ENCODE data around the gene GOLGA6L1. TPM values are rescaled to one million over a fixed set of nuclear protein-coding genes. Genes with fewer than 3 reads are reported as not detected.
A peak's percentile ranks its signal among the peaks of the same experiment; 100 is the strongest.
"Not testable (repeated sequence)": the region's sequence is repeated elsewhere in the genome, so short reads cannot be mapped to it uniquely, and the experiment has no call there.

Gene GOLGA6L1
- total and polyA plus RNA-seq, 3 experiments from 2014 or later = not detected

DNA sequence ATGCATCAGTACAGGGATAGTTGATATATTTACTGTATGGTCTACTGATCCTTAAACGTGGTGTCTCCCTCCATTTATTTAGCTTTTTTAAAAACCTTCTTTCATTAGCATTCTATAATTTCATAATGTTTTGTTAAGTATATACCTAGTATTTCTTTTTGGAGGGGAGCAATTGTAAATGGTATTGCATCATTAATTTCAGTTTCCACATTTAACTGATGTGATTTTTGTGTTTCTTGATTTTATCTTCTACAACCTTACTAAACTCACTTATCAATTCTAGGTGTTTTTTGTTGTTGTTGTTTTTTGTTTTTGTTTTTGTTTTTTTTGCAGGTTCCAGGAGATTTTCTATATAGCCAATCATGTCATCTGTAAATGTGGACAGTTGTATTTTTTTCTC is 18.4 kb downstream of the GOLGA6L1 start:
- H3K9me3 ChIP-seq (ENCODE audit: low read length) = no peaks in the 10 kb centered on the region
- H3K4me3 ChIP-seq (ENCODE audit: low read length) = no peak overlapping the region
- Mint-ChIP-seq H3K36me3 (peaks cover 0 to 1% (median 0%) of the 10 kb centered on the region in 3 donors), H3K27me3 (peaks cover 7 to 15% of the 10 kb centered on the region in 2 donors), H3K9me3 (peaks cover 0 to 2% (median 0%) of the 10 kb centered on the region in 5 donors), H3K4me1 (no peaks in the 10 kb centered on the region), H3K4me3 (no peak overlapping the region), H3K27ac (no peak overlapping the region)
- H3K4me1 ChIP-seq (ENCODE audit: insufficient read depth, low read length) = no peaks in the 10 kb centered on the region
- no peaks in the 10 kb centered on the region for H3K36me3 ChIP-seq (ENCODE audit: insufficient read depth, low read length)
- ChIA-PET CTCF (no interaction called here), POLR2A (no interaction called here)
- no peaks in the 10 kb centered on the region for H3K27me3 ChIP-seq (ENCODE audit: insufficient read depth, low read length, poor library complexity, severe bottlenecking)
- no peak overlapping the region for H3K27ac ChIP-seq (ENCODE audit: low read depth, low read length)
- no peak for DNase-seq

DNA sequence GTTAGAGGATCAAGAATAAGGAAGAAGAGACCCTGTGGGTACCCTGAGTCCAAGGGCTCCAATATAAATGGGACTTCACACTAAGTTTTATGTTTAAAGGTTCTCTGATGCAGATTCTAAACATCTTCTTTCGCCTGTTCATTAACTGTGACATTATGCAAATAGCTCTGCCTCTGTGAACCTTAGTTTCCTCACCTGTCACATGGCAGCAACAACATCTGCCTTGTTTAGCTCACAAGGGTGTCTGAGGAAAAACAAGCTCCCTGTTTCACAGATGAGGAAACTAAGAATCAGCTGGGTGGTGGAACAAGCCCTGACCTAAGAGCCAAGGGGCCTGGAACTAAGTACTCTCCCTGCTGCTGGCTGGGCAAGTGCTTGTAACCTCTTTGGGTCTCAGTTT is 40.8 kb downstream of the GOLGA6L1 start:
- no peak overlapping the region for H3K27ac ChIP-seq (ENCODE audit: low read depth, low read length)
- Mint-ChIP-seq H3K9me3 (no peaks in the 10 kb centered on the region), H3K36me3 (no peaks in the 10 kb centered on the region), H3K4me3 (no peak overlapping the region), H3K27ac (no peak overlapping the region), H3K27me3 (peaks cover under 1 to 3% of the 10 kb centered on the region in 2 donors), H3K4me1 (no peaks in the 10 kb centered on the region)
- DNase-seq = no peak
- H3K36me3 ChIP-seq (ENCODE audit: insufficient read depth, low read length) = no peaks in the 10 kb centered on the region
- H3K27me3 ChIP-seq (ENCODE audit: insufficient read depth, low read length, poor library complexity, severe bottlenecking) = peaks cover 5% of the 10 kb centered on the region
- no peak overlapping the region for H3K4me3 ChIP-seq (ENCODE audit: low read length)
- no peaks in the 10 kb centered on the region for H3K9me3 ChIP-seq (ENCODE audit: low read length)
- H3K4me1 ChIP-seq (ENCODE audit: insufficient read depth, low read length) = no peaks in the 10 kb centered on the region
- CTCF ChIA-PET = no interaction called here
- POLR2A ChIA-PET = no interaction called here

DNA sequence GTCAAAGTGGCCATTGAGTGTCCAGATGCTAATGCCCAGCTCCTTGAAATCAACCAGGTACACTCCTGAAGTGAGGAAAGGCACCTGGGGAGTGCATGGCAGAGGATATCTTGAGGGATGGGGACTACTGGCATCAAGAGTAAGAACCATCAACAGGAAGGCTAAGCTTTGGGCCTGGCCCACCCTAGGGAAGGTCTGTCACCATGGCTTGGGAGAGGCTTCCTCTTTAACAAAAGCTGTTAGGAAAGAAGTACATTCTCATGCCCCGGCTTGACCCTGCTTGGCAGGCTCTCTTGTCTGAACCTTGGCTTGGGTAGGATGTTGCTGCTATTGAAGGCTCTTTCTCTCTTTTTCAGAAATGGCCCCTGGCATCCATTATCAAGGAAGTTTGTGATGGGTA is 53.5 kb downstream of the GOLGA6L1 start:
- ChIA-PET CTCF (no interaction called here), POLR2A (no interaction called here)
- Mint-ChIP-seq H3K27ac (no peak overlapping the region), H3K4me3 (no peak overlapping the region), H3K36me3 (no peaks in the 10 kb centered on the region), H3K4me1 (no peaks in the 10 kb centered on the region), H3K9me3 (peaks cover 0 to 2% (median 0%) of the 10 kb centered on the region in 5 donors), H3K27me3 (no peaks in the 10 kb centered on the region)
- DNase-seq = no peak
- Histone ChIP-seq H3K27ac (ENCODE audit: low read depth, low read length) (no peak overlapping the region), H3K4me1 (ENCODE audit: insufficient read depth, low read length) (no peaks in the 10 kb centered on the region), H3K36me3 (ENCODE audit: insufficient read depth, low read length) (no peaks in the 10 kb centered on the region), H3K9me3 (ENCODE audit: low read length) (no peaks in the 10 kb centered on the region), H3K27me3 (ENCODE audit: insufficient read depth, low read length, poor library complexity, severe bottlenecking) (no peaks in the 10 kb centered on the region), H3K4me3 (ENCODE audit: low read length) (no peak overlapping the region)

DNA sequence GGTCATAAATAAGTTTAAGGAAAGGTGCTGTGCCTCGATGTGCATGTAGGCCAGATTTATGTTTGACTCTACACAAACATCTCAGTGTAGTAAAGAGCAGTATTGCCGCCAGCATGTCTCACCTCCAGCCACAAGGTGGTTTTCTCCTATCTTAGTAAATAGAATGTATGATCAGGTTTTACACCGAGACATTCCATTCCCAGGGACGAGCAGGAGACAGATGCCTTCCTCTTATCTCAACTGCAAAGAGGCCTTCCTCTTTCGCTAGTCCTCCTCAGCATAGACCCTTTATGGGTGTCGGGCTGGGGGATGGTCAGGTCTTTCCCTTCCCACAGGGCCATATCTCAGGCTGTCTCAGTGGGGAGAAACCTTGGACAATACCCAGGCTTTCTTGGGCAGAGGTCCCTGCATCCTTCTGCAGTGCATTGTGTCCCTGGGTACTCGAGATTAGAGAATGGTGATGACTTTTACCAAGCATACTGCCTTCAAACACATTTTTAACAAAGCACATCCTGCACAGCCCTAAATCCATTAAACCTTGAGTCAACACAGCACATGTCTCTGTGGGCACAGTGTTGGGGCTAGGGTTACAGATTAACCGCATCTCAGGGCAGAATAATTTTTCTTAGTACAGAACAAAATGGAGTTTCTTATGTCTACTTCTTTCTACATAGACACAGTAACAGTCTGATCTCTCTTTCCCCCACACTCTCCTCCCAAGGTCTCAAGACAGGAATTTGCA is 54.5 kb downstream of the GOLGA6L1 start:
- H3K4me1 Mint-ChIP-seq; H3K27ac ChIP-seq (ENCODE audit: low read depth, low read length); CTCF ChIA-PET; POLR2A ChIA-PET; H3K4me1 ChIP-seq (ENCODE audit: insufficient read depth, low read length); H3K27me3 Mint-ChIP-seq; H3K9me3 ChIP-seq (ENCODE audit: low read length); H3K36me3 Mint-ChIP-seq; H3K4me3 ChIP-seq (ENCODE audit: low read length); H3K36me3 ChIP-seq (ENCODE audit: insufficient read depth, low read length); H3K27me3 ChIP-seq (ENCODE audit: insufficient read depth, low read length, poor library complexity, severe bottlenecking); H3K4me3 Mint-ChIP-seq; DNase-seq; H3K27ac Mint-ChIP-seq; H3K9me3 Mint-ChIP-seq: not testable (repeated sequence)

DNA sequence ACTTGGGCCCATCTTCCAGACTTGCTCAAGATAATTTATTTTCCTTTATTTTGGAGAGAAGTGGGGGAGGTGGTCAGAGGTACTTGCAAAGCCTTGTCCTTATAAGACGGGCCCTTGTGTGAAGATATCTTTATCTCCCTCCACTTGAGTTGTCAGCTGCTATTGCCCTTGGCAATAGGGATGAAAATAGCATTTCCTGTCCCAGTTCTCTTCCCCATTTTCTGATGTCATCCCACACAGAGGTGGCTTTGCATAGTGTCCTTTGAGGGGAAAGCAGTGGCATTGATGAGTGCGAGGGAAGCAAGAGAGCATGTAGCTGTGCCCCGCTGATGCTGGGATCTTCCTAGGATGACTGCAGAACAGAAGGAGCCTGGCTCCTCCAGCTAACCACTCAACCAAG is 55.4 kb downstream of the GOLGA6L1 start:
- no peak overlapping the region for H3K4me3 Mint-ChIP-seq
- Histone ChIP-seq H3K27me3 (ENCODE audit: insufficient read depth, low read length, poor library complexity, severe bottlenecking) (no peaks in the 10 kb centered on the region), H3K4me3 (ENCODE audit: low read length) (no peak overlapping the region), H3K4me1 (ENCODE audit: insufficient read depth, low read length) (no peaks in the 10 kb centered on the region), H3K27ac (ENCODE audit: low read depth, low read length) (no peak overlapping the region), H3K9me3 (ENCODE audit: low read length) (no peaks in the 10 kb centered on the region), H3K36me3 (ENCODE audit: insufficient read depth, low read length) (no peaks in the 10 kb centered on the region)
- POLR2A ChIA-PET = no interaction called here
- no peaks in the 10 kb centered on the region for H3K4me1 Mint-ChIP-seq
- H3K27ac Mint-ChIP-seq = peak overlapping the region in 1 of 8 donors; percentile 55
- no peak for DNase-seq
- H3K36me3 Mint-ChIP-seq = no peaks in the 10 kb centered on the region
- CTCF ChIA-PET = no interaction called here
- H3K9me3 Mint-ChIP-seq = peaks cover 0 to 2% (median 0%) of the 10 kb centered on the region in 5 donors
- peaks cover 0 to 5% of the 10 kb centered on the region in 2 donors for H3K27me3 Mint-ChIP-seq

DNA sequence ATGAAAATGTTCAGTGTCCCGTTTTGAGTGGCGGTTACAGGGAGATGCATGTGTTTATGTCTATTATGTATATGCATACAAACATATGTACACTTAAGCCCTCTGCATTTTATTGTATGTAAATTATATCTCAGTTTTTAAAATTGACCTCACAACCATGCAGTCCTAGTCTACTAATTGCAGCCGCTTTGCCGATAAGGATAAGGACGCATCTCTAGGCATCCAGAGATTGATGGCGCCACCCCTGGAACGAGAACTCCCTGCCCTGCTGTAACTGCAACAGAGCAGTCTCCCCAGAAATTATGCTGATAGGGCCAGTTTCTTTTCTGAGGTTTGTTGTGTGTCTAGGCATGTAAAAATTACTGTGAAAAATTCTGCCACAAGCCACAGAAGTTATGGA is 56.9 kb downstream of the GOLGA6L1 start:
- no peak overlapping the region for H3K27ac Mint-ChIP-seq
- H3K4me1 Mint-ChIP-seq = no peaks in the 10 kb centered on the region
- H3K4me3 Mint-ChIP-seq = no peak overlapping the region
- no peaks in the 10 kb centered on the region for H3K27me3 ChIP-seq (ENCODE audit: insufficient read depth, low read length, poor library complexity, severe bottlenecking)
- no peak overlapping the region for H3K27ac ChIP-seq (ENCODE audit: low read depth, low read length)
- no peaks in the 10 kb centered on the region for H3K4me1 ChIP-seq (ENCODE audit: insufficient read depth, low read length)
- CTCF ChIA-PET = no interaction called here
- no peaks in the 10 kb centered on the region for H3K36me3 ChIP-seq (ENCODE audit: insufficient read depth, low read length)
- H3K27me3 Mint-ChIP-seq = peaks cover 0 to 11% of the 10 kb centered on the region in 2 donors
- no peak for DNase-seq
- H3K4me3 ChIP-seq (ENCODE audit: low read length) = no peak overlapping the region
- H3K9me3 ChIP-seq (ENCODE audit: low read length) = no peaks in the 10 kb centered on the region
- POLR2A ChIA-PET = no interaction called here
- H3K36me3 Mint-ChIP-seq = no peaks in the 10 kb centered on the region
- H3K9me3 Mint-ChIP-seq = peaks cover 0 to 2% (median 0%) of the 10 kb centered on the region in 5 donors

Other genes starting within 250 kb of the GOLGA6L1 start
- 10 to 100 TPM; 24.0 to 27.3 TPM for gene CYFIP1, start 156.5 kb downstream of the GOLGA6L1 start, total RNA-seq
- gene CYFIP1, start 156.5 kb downstream of the GOLGA6L1 start, polyA plus RNA-seq = 4.8 TPM
- 10 to 100 TPM; 17.2 to 20.0 TPM for gene TUBGCP5, start 97.3 kb downstream of the GOLGA6L1 start, total RNA-seq
- gene TUBGCP5, start 97.3 kb downstream of the GOLGA6L1 start, polyA plus RNA-seq = 4.4 TPM
- not detected for gene GOLGA6L26, start 197.4 kb upstream of the GOLGA6L1 start, total RNA-seq
- gene GOLGA6L26, start 197.4 kb upstream of the GOLGA6L1 start, polyA plus RNA-seq = not detected
- gene GOLGA8S, start 217.9 kb upstream of the GOLGA6L1 start, total RNA-seq = under 1 TPM in 1 of 2 experiments, not detected in 1; 0.07 TPM
- gene GOLGA8S, start 217.9 kb upstream of the GOLGA6L1 start, polyA plus RNA-seq = not detected

Data from CD8-positive, alpha-beta memory T cell (primary cell).